Stimulated activated CD4-positive, alpha-beta T cell treated with anti-CD3 and anti-CD28 coated beads, TNF-alpha, amount 100 ng/mL, for 4 hours (primary cell): Measurements from ENCODE around the gene SAE1.

ENCODE experiments used
- DNase-seq, 3 experiments: peaks; one replicate each; pipeline ENCODE4 v3.0.0-alpha.2; 2020; ENCODE audit warnings: low read depth in 3 of 3

The SAE1 gene

GRCh38 chr19:47161876-47162489, 31.3 kb downstream of the SAE1 start:
- no peak for DNase-seq

GRCh38 chr19:47168065-47168464, 37.4 kb downstream of the SAE1 start:
- no peak for DNase-seq

DNA sequence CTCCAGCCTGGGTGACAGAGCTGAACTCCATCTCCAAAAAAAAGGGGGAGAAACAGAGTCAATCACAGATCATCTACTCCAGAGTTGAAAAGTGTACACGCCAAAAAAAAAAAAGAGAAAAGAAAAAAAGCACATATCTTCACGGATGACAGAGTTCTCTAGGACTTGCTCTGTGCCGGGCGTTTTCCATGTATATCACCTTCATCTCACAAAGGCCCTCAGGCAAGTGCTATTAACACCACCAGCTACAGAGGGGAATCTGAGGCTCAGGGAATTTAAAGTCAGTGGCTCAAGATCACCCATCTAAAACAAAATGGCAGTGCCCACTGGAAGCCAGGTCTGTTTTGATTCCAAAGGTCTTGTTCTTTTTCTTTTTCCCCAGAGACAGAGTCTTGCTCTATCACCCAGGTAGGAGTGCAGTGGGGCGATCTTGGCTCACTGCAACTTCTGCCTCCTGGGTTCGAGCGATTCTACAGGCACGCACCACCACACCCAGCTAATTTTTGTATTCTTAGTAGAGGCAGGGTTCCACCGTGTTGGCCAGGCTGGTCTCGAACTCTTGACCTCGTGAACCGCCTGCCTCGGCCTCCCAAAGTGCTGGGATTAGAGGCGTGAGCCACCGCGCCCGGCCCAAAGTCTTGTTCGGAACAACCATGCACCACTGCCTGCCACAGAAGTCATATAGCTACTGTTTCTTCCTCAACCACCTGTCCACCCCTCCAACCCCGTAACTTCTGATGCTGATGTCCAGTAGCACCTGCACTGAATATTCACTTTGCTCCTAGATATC, 42.2 kb downstream of the SAE1 start:
- no peak for DNase-seq

DNA sequence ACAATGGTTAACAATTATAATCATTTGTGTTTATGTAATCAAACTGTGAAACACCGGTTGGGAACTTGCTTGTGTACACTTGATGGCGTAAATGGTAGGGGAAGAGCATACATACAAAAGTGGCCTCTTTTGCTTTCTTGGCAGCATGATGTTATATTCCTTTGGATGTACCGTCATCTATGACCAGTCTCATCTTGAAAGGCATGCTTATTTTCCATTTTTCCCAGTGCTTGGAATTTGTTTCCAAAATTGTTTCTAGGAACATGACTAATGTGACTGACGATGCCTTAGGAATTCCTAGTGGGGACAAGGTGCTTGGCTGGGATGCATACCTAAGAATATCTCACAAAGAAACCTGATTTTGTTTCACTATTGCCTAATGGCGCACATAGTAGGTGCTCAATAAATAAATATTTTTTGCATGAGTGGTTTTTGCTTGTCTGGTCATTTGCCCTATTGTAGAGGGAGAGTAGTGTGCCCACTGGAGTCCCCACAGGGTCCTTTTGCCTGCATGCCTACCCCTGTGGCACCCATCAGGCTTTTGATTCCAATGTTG, 45.5 kb downstream of the SAE1 start:
- DNase-seq = no peak

DNA sequence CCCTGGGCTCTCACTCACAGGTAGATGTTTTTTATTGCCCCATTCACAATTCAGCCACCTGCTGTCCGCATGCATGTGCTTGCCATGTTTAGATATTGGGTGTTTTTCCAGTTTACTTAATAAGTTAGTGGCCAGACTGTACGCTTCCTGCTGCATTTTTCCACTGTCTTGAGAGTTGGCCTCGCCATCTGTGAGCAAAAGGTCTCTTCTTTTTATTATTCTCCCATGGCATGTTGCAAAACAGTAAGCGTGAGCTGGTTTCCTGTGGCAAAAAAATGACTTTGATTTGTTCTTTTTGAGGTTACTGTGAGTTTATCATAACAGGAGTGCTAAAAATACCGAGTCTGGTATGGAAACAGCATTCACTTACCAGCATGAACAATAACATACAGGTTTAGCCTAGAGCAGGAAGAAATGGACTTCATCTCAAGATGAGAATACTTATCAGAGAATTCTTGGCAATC, 46.0 kb downstream of the SAE1 start:
- DNase-seq = no peak

DNA sequence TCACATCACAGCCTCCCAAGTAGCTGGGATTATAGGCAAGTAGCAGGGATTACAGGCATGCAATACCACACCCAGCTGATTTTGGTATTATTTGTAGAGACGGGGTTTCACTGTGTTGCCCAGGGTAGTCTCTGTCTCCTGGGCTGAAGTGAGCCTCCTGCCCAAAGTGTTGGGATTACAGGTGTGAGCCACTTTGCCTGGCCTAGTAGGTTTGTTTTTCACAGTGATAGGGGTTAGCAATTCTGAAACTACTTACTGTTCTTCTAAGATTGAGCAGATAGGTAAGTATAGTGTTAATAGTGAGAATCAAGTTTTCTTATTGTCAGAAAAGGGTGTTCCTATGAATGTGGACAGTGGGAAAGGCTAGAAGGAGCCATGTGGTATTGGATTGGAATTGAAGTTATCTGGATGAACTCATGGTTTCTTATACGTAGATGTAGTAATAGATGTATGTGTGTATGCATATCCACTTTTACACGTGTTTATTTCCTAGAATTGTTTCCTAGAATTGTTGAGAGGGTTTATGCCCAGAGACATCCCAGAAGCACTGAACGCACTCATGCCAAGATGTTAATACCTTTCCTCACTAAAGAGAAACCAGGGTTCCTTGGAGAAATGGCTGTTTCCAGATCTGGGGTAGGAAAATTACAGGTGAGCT, 49.1 kb downstream of the SAE1 start:
- no peak for DNase-seq

DNA sequence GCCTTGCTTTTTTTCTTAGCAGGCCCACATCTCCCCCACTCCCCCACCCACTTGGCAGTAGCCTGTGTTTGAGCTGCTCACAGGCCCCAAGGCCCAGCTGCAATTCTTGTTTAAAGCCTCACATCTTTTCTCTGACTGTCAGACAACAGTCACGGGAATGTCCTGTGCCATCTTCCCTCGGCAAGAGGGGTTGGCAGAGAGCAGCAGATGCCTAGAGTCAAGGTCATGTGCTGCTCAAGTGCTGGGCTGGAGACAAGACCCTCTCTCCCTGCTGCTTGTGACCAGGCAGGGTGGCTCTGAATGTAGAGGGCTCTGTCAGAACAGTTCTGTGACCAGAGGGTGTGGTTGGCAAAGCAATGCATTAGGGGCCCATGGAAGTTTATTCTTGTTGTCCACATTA, 53.0 kb downstream of the SAE1 start:
- DNase-seq = no peak

DNA sequence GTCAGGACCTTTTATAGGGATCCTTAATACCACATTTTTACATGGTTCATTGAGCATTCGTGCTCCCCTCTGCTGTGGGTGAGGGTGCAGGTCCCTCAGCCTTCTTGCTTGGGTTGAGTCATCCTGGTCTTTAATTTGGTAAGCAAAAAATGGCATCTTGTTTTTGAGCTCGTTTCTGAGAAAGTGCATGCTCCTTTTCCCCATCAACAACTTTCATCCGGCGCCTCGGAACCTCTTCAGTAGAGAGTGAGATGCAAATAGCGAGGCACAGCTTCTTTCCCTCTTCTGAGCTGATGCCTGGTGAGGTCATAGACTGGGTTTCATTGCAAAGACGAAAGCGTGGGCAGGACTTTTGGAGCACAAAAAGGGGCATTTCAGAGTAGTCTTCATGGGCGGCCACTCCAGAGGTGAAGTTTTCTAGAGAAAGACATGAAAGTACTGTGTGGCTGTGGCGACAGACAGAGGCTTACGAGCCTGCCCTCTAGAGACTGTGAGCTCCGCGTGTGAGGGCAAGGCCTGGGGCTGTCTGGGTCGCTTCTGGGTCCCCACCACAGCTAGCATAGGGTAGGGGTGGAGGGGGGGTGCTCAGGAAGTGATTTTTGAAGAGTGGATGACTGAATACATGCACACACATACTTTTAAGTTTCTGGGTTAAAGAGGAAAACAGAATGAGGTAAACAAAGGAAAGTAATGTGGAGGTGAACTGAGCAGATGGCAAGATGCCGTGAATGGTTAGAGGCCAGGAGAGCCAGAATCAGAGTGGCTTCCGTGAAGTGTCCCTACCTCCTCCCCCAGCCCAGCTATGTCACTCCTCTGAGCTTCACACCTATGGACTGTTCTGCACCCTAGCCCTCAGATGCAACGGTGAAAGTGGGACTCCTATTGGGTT, 56.1 kb downstream of the SAE1 start:
- DNase-seq = peak; percentile 43 to 74 (median 53)

- DNase-seq = no peak
Observed at GRCh38 chr19:47187335-47187655, 56.7 kb downstream of the SAE1 start.

- DNase-seq = no peak
Observed at GRCh38 chr19:47187797-47188196, 57.2 kb downstream of the SAE1 start.

DNA sequence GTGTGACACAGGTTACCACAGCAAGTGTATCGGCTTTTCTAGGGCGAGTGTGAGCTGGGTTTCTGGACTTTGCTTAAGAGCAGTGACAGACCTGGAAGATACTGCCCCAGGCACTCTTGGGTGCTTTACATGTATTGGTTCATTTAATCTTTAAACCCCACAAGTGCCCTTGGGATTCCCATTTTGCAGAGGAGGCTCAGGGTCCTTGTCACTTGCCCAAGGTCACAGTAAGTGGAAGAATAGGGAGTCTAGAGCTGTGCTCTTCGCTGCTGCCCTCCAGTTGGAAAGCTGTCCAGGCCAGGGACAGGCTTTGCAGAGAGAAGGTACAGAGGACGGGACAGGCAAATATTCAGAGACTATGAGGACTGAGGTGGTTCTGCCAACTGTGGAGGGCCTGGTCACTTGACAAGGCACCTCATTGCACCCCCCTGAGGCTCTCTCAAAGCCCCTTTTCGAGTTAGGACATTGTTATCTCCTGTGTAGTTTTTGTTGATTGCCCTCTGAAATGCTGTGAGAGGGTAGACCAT, 57.9 kb downstream of the SAE1 start:
- DNase-seq = no peak

- DNase-seq = peak in 2 of 3 experiments; percentile 35 to 54
Observed at GRCh38 chr19:47190167-47190727, 59.6 kb downstream of the SAE1 start.

DNA sequence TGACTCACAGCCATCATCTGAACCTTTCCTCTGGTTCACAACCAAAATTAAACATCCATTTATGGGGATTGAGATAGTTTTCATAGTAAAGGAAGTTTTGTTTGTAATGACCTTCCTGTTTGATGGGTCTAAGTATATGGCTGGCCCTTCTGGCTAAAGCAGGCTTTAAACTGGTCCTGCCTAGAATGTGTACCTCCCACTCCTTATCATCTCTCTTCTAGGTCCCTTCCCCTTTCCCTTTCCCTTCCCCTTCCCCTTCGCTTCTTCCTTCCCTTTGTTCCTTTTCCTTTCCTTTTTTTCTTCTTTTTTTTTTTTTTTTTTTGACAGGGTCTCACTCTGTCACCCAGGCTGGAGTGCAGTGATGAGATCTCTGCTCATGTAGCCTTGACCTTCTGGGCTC, 64.8 kb downstream of the SAE1 start:
- DNase-seq = no peak

- DNase-seq = no peak
Observed at GRCh38 chr19:47197141-47197540, 66.5 kb downstream of the SAE1 start.

GRCh38 chr19:47200530-47200929, 69.9 kb downstream of the SAE1 start:
- no peak for DNase-seq

- DNase-seq = no peak
Observed at GRCh38 chr19:47203254-47203653, 72.6 kb downstream of the SAE1 start.

GRCh38 chr19:47209319-47210179, 78.9 kb downstream of the SAE1 start:
- no peak for DNase-seq

DNA sequence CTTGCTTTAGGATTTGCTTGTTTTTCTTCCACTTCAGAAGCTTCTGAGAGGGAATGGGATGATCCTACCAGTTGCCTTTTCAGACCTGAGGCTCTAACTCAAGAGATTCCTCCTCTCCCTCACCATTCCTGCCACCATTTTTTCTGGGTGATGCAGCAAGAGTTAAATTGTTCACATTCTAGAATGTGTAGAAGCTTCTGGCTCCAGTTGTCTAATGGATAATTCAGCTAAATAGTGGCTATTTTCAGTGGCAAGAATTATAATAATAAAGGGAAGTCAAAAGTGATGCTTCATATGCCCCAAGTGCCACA, 79.5 kb downstream of the SAE1 start:
- DNase-seq = no peak

DNA sequence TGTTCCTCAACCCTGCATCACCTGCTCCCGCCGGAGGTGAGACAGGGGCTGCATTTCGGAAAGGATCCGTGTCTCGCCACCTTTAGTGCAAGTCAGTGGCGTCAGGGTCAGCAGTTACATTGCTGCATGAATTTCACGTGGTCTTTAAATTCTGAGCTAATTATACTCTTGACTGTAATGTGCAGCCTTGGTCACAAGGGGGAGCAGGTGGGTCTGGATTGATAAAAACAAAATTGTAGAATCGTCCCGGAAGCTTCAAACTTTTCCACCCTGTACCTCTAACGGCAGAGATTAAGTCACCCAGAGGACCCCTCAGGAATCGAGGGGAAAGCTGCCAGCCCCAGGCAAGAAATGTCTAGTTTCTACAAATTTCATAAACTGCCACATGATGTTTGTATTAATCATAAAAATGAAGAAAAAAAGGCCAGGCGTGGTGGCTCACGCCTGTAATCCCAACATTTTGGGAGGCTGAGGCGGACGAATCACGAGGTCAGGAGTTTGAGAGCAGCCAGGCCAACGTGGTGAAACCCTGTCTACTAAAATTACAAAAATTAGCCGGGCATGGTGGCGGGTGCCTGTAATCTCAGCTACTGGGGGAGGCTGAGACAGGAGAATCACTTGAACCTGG, 80.2 kb downstream of the SAE1 start:
- DNase-seq = peak in 2 of 3 experiments; percentile 55 to 76

- DNase-seq = no peak
Observed at GRCh38 chr19:47215581-47215980, 84.9 kb downstream of the SAE1 start.
